Common myeloid progenitor, CD34-positive (primary cell): ENCODE data around the gene HOXC9.

ENCODE experiments used
- CTCF ChIA-PET: fragments of 350-600 bp; sonication (Branson Sonifier 250); formaldehyde crosslinking; loops from one replicate; lab custom pipeline; 2021; ENCODE audit warnings: antibody characterized with exemption; lab: Charles Lee
- POLR2A ChIA-PET: fragments of 350-600 bp; sonication (Branson Sonifier 250); formaldehyde crosslinking; loops from one replicate; lab custom pipeline; 2021; ENCODE audit warnings: antibody characterized with exemption; lab: Charles Lee
- DNase-seq, 3 donors: peaks; one replicate each; pipeline versions ENCODE4 v3.0.0 to v3.0.0-alpha.2; 2013
- H3K27ac ChIP-seq, 2 experiments: 1 replicate in 1 of 2; 2 replicates in 1 of 2; pipeline ENCODE4 v1.7.0; 2013; ENCODE audit warnings: inconsistent platforms in 2 of 2, low read length in 2 of 2, mild to moderate bottlenecking in 2 of 2, low read depth in 1 of 2, moderate library complexity in 1 of 2; ENCODE audit not compliant: severe bottlenecking in 2 of 2, insufficient read depth in 1 of 2, poor library complexity in 1 of 2
- H3K27me3 ChIP-seq, 5 experiments: replicated peaks in 2 of 5; 1 replicate in 3 of 5; 2 replicates in 2 of 5; pipeline versions ENCODE4 v1.6.1 to v1.7.0; 2013; ENCODE audit warnings: low read length in 4 of 5, mild to moderate bottlenecking in 2 of 5, moderate library complexity in 2 of 5, inconsistent platforms in 1 of 5; ENCODE audit not compliant: insufficient read depth in 5 of 5, control insufficient read depth in 4 of 5
- H3K36me3 ChIP-seq, 4 experiments: 1 replicate in 2 of 4; 2 replicates in 2 of 4; pipeline versions ENCODE4 v1.6.1 to v1.7.0; 2013; ENCODE audit warnings: low read length in 3 of 4, control low read depth in 1 of 4, mild to moderate bottlenecking in 1 of 4; ENCODE audit not compliant: control insufficient read depth in 4 of 4, insufficient read depth in 4 of 4
- H3K4me1 ChIP-seq, 4 experiments: 1 replicate in 3 of 4; 2 replicates in 1 of 4; pipeline versions ENCODE4 v1.6.1 to v1.7.1; 2013; ENCODE audit warnings: low read length in 3 of 4, mild to moderate bottlenecking in 3 of 4, control low read depth in 1 of 4, inconsistent platforms in 1 of 4, moderate library complexity in 1 of 4; ENCODE audit not compliant: control insufficient read depth in 4 of 4, insufficient read depth in 4 of 4; ENCODE audit errors: control extremely low read depth in 1 of 4
- H3K4me3 ChIP-seq, 7 experiments: 1 replicate in 4 of 7; 2 replicates in 3 of 7; pipeline versions ENCODE4 v1.5.1 to v1.7.0; 2013; ENCODE audit warnings: mild to moderate bottlenecking in 7 of 7, low read length in 6 of 7, moderate library complexity in 6 of 7, inconsistent platforms in 2 of 7, low read depth in 2 of 7, control low read depth in 1 of 7; ENCODE audit not compliant: insufficient read depth in 4 of 7, control insufficient read depth in 1 of 7; ENCODE audit errors: extremely low read depth in 1 of 7
- H3K9me3 ChIP-seq, 5 experiments: 1 replicate in 4 of 5; 2 replicates in 1 of 5; pipeline versions ENCODE4 v1.6.1 to v1.7.1; 2013; ENCODE audit warnings: low read length in 4 of 5, mild to moderate bottlenecking in 2 of 5, inconsistent platforms in 1 of 5, low read depth in 1 of 5, moderate library complexity in 1 of 5; ENCODE audit not compliant: control insufficient read depth in 4 of 5, insufficient read depth in 2 of 5; ENCODE audit errors: control extremely low read depth in 1 of 5
- WGBS: methylation state at CpG from one replicate; pipeline ENCODE4 v1.1.5; 2013; ENCODE audit not compliant: insufficient coverage; 5-methylcytosine and 5-hydroxymethylcytosine counted together

Gene HOXC9

DNA sequence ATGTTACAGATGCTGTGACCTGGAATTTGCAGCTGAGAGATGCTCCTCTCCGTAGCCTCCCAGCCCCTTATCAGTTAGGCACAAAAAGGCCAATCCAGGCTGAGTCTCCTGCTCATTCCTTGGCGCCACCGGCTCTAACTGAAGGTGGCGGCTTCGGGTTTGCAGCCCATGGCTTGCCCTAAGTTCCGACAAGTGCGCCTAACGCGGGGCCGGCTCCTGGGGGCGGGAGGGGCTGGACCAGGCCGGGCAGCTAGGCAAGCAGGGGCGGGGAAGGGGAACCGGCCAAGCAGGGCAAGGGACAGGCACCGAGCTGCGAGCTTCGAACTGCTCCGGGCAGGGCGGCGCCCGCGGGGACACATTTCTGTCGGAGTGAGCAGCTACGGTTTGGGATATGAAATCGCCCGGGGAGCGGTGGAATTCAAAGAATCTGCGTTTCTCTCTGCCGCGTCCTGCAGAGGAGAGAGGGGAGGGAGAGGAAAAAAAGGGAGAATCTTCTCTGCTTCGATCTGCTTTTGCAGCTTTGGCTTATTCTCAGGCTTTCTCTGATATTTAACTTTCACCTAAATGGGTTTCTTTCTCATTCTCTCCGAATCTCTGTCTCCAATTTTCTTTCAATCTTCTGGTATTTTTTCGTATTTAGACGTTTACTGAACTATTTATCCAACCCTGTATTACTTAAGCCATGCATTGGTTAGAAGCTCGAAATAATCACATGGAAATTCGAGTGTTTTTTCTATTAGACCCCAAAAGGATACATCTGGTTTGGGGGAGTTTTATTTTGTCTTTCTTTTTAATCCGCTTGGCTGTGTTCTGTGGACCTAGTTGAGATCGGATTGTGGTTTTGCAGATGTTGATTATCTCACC, 46.9 kb upstream of the HOXC9 start:
- POLR2A ChIA-PET = no interaction called here
- no peak overlapping the region for H3K27ac ChIP-seq
- peaks cover 0 to 21% (median 18%) of the 10 kb centered on the region in 4 experiments for H3K4me1 ChIP-seq
- no peaks in the 10 kb centered on the region for H3K36me3 ChIP-seq
- no peak for DNase-seq
- H3K27me3 ChIP-seq = peaks cover 6 to 100% (median 82%) of the 10 kb centered on the region in 5 experiments
- CTCF ChIA-PET = interaction anchor here (0.8 to 3.2 kb wide), 8 partner anchors 13 to 207 kb away, joined by 3 to 10 read pairs (median 4); no protein-coding TSS in a partner anchor
- no peak overlapping the region for H3K4me3 ChIP-seq
- no peaks in the 10 kb centered on the region for H3K9me3 ChIP-seq
- WGBS = 8% methylated on average over 25 of the region's 38 CpGs

DNA sequence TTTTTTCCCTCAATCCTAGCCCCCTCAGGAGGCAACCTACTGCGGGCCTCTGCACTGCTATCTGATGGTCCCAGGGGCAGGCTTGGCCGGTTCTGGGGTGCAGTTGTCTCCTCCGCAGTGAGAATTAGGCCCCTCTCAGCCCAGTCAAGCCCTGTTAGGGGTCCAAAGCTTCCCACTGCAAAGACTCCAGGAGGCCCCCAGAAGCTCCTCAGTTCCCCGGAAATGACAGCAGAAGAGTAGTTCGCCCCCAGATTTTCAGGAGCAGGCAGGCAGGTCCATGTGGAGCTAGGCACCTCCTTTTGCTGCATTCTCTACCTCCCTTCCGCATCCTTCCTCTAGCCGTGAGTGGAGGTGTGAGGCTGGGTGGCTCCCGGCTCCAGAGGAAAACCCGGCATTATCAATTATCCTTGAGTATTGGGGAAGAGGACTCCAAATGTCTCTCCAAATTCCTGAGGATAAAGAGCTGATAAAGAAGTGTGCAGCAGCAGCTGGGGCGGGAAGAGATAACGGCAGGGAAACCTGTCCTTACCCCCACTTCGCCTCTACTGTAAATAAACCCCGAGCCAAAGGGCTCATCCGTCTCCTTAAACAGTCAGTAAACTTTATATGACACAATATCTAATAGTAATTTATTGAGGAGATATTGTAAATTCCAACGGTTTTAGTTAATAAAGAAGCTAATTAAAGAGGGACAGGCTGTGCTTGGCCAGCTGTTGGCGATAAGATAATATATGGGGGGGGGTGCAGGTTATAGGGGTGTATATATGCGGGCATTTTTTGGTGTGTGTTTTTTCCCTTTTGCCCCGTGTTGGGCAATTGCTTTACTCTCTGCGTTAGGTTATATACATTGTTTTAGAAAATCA, 45.9 kb upstream of the HOXC9 start:
- ChIA-PET POLR2A (interaction anchor here (0.6 kb wide), 1 partner anchor 188 kb away, joined by 3 read pairs; no protein-coding TSS in a partner anchor), CTCF (interaction anchor here (1.0 to 3.3 kb wide), 7 partner anchors 8 to 208 kb away, joined by 3 to 11 read pairs (median 5); no protein-coding TSS in a partner anchor)
- no peaks in the 10 kb centered on the region for H3K36me3 ChIP-seq
- no peak overlapping the region for H3K4me3 ChIP-seq
- peaks cover 0 to 21% (median 18%) of the 10 kb centered on the region in 4 experiments for H3K4me1 ChIP-seq
- WGBS = 3% methylated on average over 8 of the region's 19 CpGs
- DNase-seq = no peak
- peaks cover 4 to 100% (median 79%) of the 10 kb centered on the region in 5 experiments for H3K27me3 ChIP-seq
- no peak overlapping the region for H3K27ac ChIP-seq
- no peaks in the 10 kb centered on the region for H3K9me3 ChIP-seq

GRCh38 chr12:53954694-53955035, 45.3 kb upstream of the HOXC9 start, which contains the start of gene HOXC12:
TSS of gene HOXC12 (plus strand) at chr12:53954903. CDS start at chr12:53954930, 27 bp downstream.
- H3K27ac ChIP-seq = no peak within 1 kb of the TSS
- peaks cover 0 to 5% (median 0%) of the 10 kb centered on the region in 5 experiments for H3K9me3 ChIP-seq
- CTCF ChIA-PET = interaction anchor here (1.0 to 3.3 kb wide), 4 partner anchors 9 to 50 kb away, joined by 4 to 11 read pairs (median 8); no protein-coding TSS in a partner anchor
- no peaks in the 10 kb centered on the region for H3K36me3 ChIP-seq
- no peak for DNase-seq
- no peak within 1 kb of the TSS for H3K4me3 ChIP-seq
- POLR2A ChIA-PET = interaction anchor here (0.5 kb wide), 1 partner anchor 26 kb away, joined by 3 read pairs; no protein-coding TSS in a partner anchor
- 8% methylated on average over 13 of the region's 20 CpGs for WGBS
- H3K27me3 ChIP-seq = peaks cover 4 to 100% (median 77%) of the 10 kb centered on the region in 5 experiments
- peaks cover 0 to 21% (median 18%) of the 10 kb centered on the region in 4 experiments for H3K4me1 ChIP-seq

GRCh38 chr12:53955036-53955775, 44.8 kb upstream of the HOXC9 start:
- ChIA-PET CTCF (interaction anchor here (0.9 to 3.3 kb wide), 3 partner anchors 9 to 31 kb away, joined by 4 to 11 read pairs (median 6); partner anchors contain the start of gene HOXC10), POLR2A (interaction anchor here (0.5 kb wide), 1 partner anchor 25 kb away, joined by 3 read pairs; no protein-coding TSS in a partner anchor)

GRCh38 chr12:53955776-53956250, 44.1 kb upstream of the HOXC9 start:
- CTCF ChIA-PET = interaction anchor here (0.8 to 3.3 kb wide), 7 partner anchors 10 to 203 kb away, joined by 3 to 11 read pairs (median 4); partner anchors contain the start of gene HOXC10
- peaks cover 0 to 5% (median 0%) of the 10 kb centered on the region in 5 experiments for H3K9me3 ChIP-seq
- H3K27ac ChIP-seq = no peak overlapping the region
- H3K36me3 ChIP-seq = no peaks in the 10 kb centered on the region
- H3K27me3 ChIP-seq = peaks cover 10 to 100% (median 81%) of the 10 kb centered on the region in 5 experiments
- POLR2A ChIA-PET = no interaction called here
- H3K4me3 ChIP-seq = no peak overlapping the region
- WGBS = 4% methylated on average over 5 of the region's 10 CpGs
- no peak for DNase-seq
- peaks cover 0 to 22% (median 19%) of the 10 kb centered on the region in 4 experiments for H3K4me1 ChIP-seq

More at GRCh38 chr12:53955036-53955775, 44.8 kb upstream of the HOXC9 start:
- 7% methylated on average over 71 of the region's 86 CpGs for WGBS
- Histone ChIP-seq H3K9me3 (peaks cover 0 to 5% (median 0%) of the 10 kb centered on the region in 5 experiments), H3K4me1 (peaks cover 0 to 21% (median 18%) of the 10 kb centered on the region in 4 experiments), H3K27me3 (peaks cover 9 to 100% (median 81%) of the 10 kb centered on the region in 5 experiments), H3K36me3 (no peaks in the 10 kb centered on the region), H3K27ac (no peak overlapping the region), H3K4me3 (no peak overlapping the region)
- DNase-seq = no peak
